Activated naive CD4-positive, alpha-beta T cell (primary cell): ENCODE results near the gene SERINC1.

Experiments
- DNase-seq, 4 experiments: peaks; one replicate each; lab custom pipeline; 2025; lab: John Stamatoyannopoulos, UW

Gene SERINC1

DNA sequence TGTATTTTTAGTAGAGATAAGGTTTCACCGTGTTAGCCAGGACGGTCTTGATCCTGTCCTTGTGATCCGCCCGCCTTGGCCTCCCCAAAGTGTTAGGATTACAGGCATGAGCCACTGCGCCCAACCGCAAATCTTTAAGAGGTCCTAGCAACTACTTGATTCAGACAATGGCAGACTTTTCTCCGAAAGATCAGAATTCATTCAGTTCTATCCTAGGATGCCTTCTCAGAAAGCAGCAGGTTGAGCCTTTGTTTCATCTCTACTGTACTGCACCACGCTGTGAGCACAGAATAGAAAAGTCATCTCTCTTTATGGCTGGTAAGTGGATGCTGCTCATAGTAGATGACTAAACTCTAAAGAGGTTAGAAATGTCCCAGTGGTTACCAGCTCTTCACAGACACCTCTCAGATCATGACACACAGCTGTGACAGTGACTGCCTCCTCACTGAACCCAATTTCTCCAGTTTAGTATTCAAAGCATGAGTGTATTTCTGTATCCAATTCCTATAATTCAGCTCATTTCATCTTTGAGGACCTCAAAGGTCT is 78.2 kb downstream of the SERINC1 start:
- DNase-seq, result no peak
